ENCODE measurements around the gene PCDHB15.
"Not testable (repeated sequence)": the region's sequence is repeated elsewhere in the genome, so short reads cannot be mapped to it uniquely, and the experiment has no call there.

- not testable (repeated sequence) for TF ChIP-seq PATZ1 (tag by site-specific recombination; IDR thresholded peaks at IDR 0.05); CTCF (tag by site-specific recombination; IDR thresholded peaks at IDR 0.05); ZNF311 (tag by site-specific recombination; IDR thresholded peaks at IDR 0.05; ENCODE audit: borderline replicate concordance); ZNF785 (tag by site-specific recombination; IDR thresholded peaks at IDR 0.05); REST (tag by site-specific recombination; IDR thresholded peaks at IDR 0.05); ZNF792 (tag by site-specific recombination; IDR thresholded peaks at IDR 0.05); ZNF626 (tag by site-specific recombination; IDR thresholded peaks at IDR 0.05); SETDB1 (IDR thresholded peaks at IDR 0.05; ENCODE audit: insufficient read length, low read length); KLF7 (tag by site-specific recombination; IDR thresholded peaks at IDR 0.05; ENCODE audit: borderline replicate concordance); ZNF214 (tag by site-specific recombination; IDR thresholded peaks at IDR 0.05; ENCODE audit: borderline replicate concordance); ZNF174 (tag by site-specific recombination; IDR thresholded peaks at IDR 0.05); ZNF510 (tag by site-specific recombination; IDR thresholded peaks at IDR 0.05; ENCODE audit: insufficient replicate concordance)
Observed at GRCh38 chr5:141215504-141215903, 29.7 kb upstream of the PCDHB15 start.

All from HEK293 (cell line).